Parathyroid adenoma (tissue), 2 donors: ENCODE measurements around the gene TP53TG5.

Experiments
- H2AFZ ChIP-seq: fragments of 300-600 bp; sonication (generic); one replicate; pipeline ENCODE4 v1.7.0; 2017; ENCODE audit warnings: antibody characterized with exemption, mild to moderate bottlenecking
- H3K27ac ChIP-seq: fragments of 300-600 bp; sonication (generic); one replicate; pipeline ENCODE4 v1.7.0; 2017
- H3K27me3 ChIP-seq: fragments of 300-600 bp; sonication (generic); one replicate; pipeline ENCODE4 v1.7.0; 2017; ENCODE audit warnings: low read length; ENCODE audit not compliant: control insufficient read depth, insufficient read depth
- H3K36me3 ChIP-seq: fragments of 300-600 bp; sonication (generic); one replicate; pipeline ENCODE4 v1.7.0; 2017; ENCODE audit warnings: low read length; ENCODE audit not compliant: control insufficient read depth, insufficient read depth
- H3K4me1 ChIP-seq: fragments of 300-600 bp; sonication (generic); one replicate; pipeline ENCODE4 v1.7.0; 2017; ENCODE audit warnings: control low read depth
- H3K4me2 ChIP-seq: fragments of 300-600 bp; sonication (generic); one replicate; pipeline ENCODE4 v1.7.0; 2017; ENCODE audit warnings: low read length
- H3K4me3 ChIP-seq: fragments of 300-600 bp; sonication (generic); one replicate; pipeline ENCODE4 v1.7.0; 2017; ENCODE audit warnings: low read depth, low read length
- H3K79me2 ChIP-seq: fragments of 300-600 bp; sonication (generic); one replicate; pipeline ENCODE4 v1.7.0; 2017; ENCODE audit warnings: control low read depth
- H3K9ac ChIP-seq: fragments of 300-600 bp; sonication (generic); one replicate; pipeline ENCODE4 v1.7.0; 2017; ENCODE audit warnings: mild to moderate bottlenecking
- H3K9me3 ChIP-seq: fragments of 300-600 bp; sonication (generic); one replicate; pipeline ENCODE4 v1.7.0; 2017; ENCODE audit warnings: low read length; ENCODE audit not compliant: control insufficient read depth
- CTCF ChIP-seq: fragments of 300-600 bp; sonication (generic); IDR thresholded peaks from one replicate; pipeline ENCODE4 v1.7.0; 2017; ENCODE audit warnings: antibody characterized with exemption, mild to moderate bottlenecking
- donor health status: primary hyperparathyroidism.

TP53TG5 gene

GRCh38 chr20:45423700-45424099 is 45.6 kb upstream of the TP53TG5 start:
- Histone ChIP-seq H3K4me2 (no peak overlapping the region), H3K9me3 (no peaks in the 10 kb centered on the region), H3K27me3 (no peaks in the 10 kb centered on the region), H3K36me3 (no peaks in the 10 kb centered on the region), H3K9ac (no peak overlapping the region), H2AFZ (no peak overlapping the region), H3K4me1 (no peaks in the 10 kb centered on the region), H3K27ac (no peak overlapping the region), H3K4me3 (no peak overlapping the region), H3K79me2 (no peaks in the 10 kb centered on the region)
- TF ChIP-seq CTCF = no peak

- Histone ChIP-seq H2AFZ (no peak overlapping the region), H3K9me3 (no peaks in the 10 kb centered on the region), H3K4me3 (no peak overlapping the region), H3K79me2 (no peaks in the 10 kb centered on the region), H3K4me1 (no peaks in the 10 kb centered on the region), H3K36me3 (no peaks in the 10 kb centered on the region), H3K9ac (no peak overlapping the region), H3K27ac (no peak overlapping the region), H3K27me3 (no peaks in the 10 kb centered on the region), H3K4me2 (no peak overlapping the region)
- TF ChIP-seq CTCF = no peak
These were observed 42.0 kb upstream of the TP53TG5 start for GRCh38 chr20:45420125-45420524.

- no peaks in the 10 kb centered on the region for H3K9me3 ChIP-seq
- no peak overlapping the region for H3K4me2 ChIP-seq
- no peaks in the 10 kb centered on the region for H3K27me3 ChIP-seq
- no peaks in the 10 kb centered on the region for H3K36me3 ChIP-seq
- no peak overlapping the region for H2AFZ ChIP-seq
- TF ChIP-seq CTCF = no peak
- no peak overlapping the region for H3K4me3 ChIP-seq
- no peak overlapping the region for H3K9ac ChIP-seq
- no peaks in the 10 kb centered on the region for H3K79me2 ChIP-seq
- H3K27ac ChIP-seq = no peak overlapping the region
- no peaks in the 10 kb centered on the region for H3K4me1 ChIP-seq
These were observed 41.3 kb upstream of the TP53TG5 start for GRCh38 chr20:45419188-45420091.

- Histone ChIP-seq H2AFZ (no peak overlapping the region), H3K36me3 (no peaks in the 10 kb centered on the region), H3K4me1 (no peaks in the 10 kb centered on the region), H3K4me3 (peak overlapping the region; percentile 89), H3K4me2 (peak overlapping the region; percentile 66), H3K27me3 (no peaks in the 10 kb centered on the region), H3K79me2 (no peaks in the 10 kb centered on the region), H3K9ac (no peak overlapping the region), H3K27ac (no peak overlapping the region), H3K9me3 (no peaks in the 10 kb centered on the region)
- TF ChIP-seq CTCF = no peak
These were observed 38.8 kb upstream of the TP53TG5 start for GRCh38 chr20:45416917-45417316.
